ENCODE results near the gene POLQ. TPM values are rescaled to one million over a fixed set of nuclear protein-coding genes. Genes with fewer than 3 reads are reported as not detected.
"Not testable (repeated sequence)": the region's sequence is repeated elsewhere in the genome, so short reads cannot be mapped to it uniquely, and the experiment has no call there.

POLQ gene
- total RNA-seq, 1 donor = 0.42 TPM

GRCh38 chr3:121414924-121415323 is 130.9 kb downstream of the POLQ start:
- Histone ChIP-seq H3K9me3 (ENCODE audit: low read depth, low read length) (no peaks in the 10 kb centered on the region), H3K4me3 (ENCODE audit: low read length) (no peak overlapping the region), H3K27me3 (ENCODE audit: insufficient read depth, low read length) (no peaks in the 10 kb centered on the region), H3K4me1 (ENCODE audit: insufficient read depth, low read length) (no peaks in the 10 kb centered on the region)

DNA sequence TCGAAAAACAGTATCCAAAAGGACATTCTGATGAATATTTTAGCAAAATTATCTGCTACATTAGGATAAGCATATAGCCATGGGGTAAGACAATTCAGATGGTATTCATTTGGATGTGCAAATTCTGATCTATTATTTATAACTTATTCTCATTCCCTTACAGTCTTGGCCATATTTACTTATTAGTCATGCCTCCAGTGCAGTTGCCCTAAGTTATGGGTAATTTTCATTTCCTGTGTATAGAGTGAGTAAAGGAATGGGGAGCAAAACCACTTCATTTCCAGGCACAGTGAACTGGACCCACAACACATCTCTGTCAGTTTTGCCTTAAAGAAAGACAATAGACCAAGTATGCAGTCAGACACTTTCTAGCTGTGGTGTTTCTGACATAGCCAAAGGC is 134.3 kb downstream of the POLQ start:
- Histone ChIP-seq H3K4me3 (ENCODE audit: low read length) (no peak overlapping the region), H3K4me1 (ENCODE audit: insufficient read depth, low read length) (no peaks in the 10 kb centered on the region), H3K27me3 (ENCODE audit: insufficient read depth, low read length) (no peaks in the 10 kb centered on the region), H3K9me3 (ENCODE audit: low read depth, low read length) (no peaks in the 10 kb centered on the region)

DNA sequence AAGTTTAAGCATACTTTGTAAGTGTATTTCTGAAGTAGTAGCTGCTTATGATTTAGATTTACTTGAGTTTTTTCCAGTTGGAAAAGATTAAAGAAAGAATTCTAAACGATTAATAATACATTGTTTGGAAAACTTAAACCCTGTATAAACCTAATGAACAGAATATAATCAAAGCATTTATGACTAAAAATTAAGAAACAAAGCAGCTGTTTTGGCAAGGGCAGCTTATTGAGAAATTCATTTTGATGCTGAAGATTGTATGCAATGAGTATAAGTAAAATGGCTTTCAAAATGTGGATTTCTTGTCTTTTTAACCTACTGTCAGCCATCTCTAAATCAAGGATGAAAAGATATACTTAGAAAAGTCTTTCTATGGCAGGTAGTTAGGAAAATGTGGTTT is 140.2 kb downstream of the POLQ start:
- H3K9me3 ChIP-seq (ENCODE audit: low read depth, low read length) = no peaks in the 10 kb centered on the region
- no peaks in the 10 kb centered on the region for H3K4me1 ChIP-seq (ENCODE audit: insufficient read depth, low read length)
- H3K27me3 ChIP-seq (ENCODE audit: insufficient read depth, low read length) = no peaks in the 10 kb centered on the region
- H3K4me3 ChIP-seq (ENCODE audit: low read length) = no peak overlapping the region

DNA sequence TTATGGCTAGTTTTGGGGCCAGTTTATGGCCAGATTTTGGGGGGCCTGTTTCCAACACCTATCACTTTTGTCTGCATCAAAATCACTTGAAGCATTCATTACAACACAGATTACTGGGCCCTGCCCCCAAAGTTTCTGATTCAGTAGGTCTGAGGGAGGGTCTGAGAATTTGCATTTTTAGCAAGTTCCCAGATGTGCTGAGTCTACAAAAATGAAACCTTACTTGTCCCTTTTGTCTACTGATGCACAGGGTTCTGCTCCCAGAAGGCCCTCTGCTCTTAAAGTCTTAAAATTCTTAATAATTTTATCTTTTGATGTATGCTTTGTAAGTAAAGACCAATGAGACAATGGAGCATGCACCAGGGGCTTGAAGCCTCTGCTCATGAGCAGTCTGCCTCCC is 146.0 kb downstream of the POLQ start:
- Histone ChIP-seq H3K27me3 (ENCODE audit: insufficient read depth, low read length) (no peaks in the 10 kb centered on the region), H3K4me3 (ENCODE audit: low read length) (no peak overlapping the region), H3K4me1 (ENCODE audit: insufficient read depth, low read length) (no peaks in the 10 kb centered on the region), H3K9me3 (ENCODE audit: low read depth, low read length) (no peaks in the 10 kb centered on the region)

GRCh38 chr3:121398051-121398450 is 147.7 kb downstream of the POLQ start:
- not testable (repeated sequence) for H3K27me3 ChIP-seq (ENCODE audit: insufficient read depth, low read length); H3K9me3 ChIP-seq (ENCODE audit: low read depth, low read length); H3K4me3 ChIP-seq (ENCODE audit: low read length); H3K4me1 ChIP-seq (ENCODE audit: insufficient read depth, low read length)

- H3K4me1 ChIP-seq (ENCODE audit: insufficient read depth, low read length); H3K27me3 ChIP-seq (ENCODE audit: insufficient read depth, low read length); H3K4me3 ChIP-seq (ENCODE audit: low read length); H3K9me3 ChIP-seq (ENCODE audit: low read depth, low read length): not testable (repeated sequence)
Measured at GRCh38 chr3:121395967-121396366, 149.8 kb downstream of the POLQ start.

GRCh38 chr3:121388308-121388707 is 157.5 kb downstream of the POLQ start:
- not testable (repeated sequence) for H3K27me3 ChIP-seq (ENCODE audit: insufficient read depth, low read length); H3K4me3 ChIP-seq (ENCODE audit: low read length); H3K4me1 ChIP-seq (ENCODE audit: insufficient read depth, low read length); H3K9me3 ChIP-seq (ENCODE audit: low read depth, low read length)

Other genes starting within 250 kb of the POLQ start
- gene ARGFX, start 22.0 kb upstream of the POLQ start, total RNA-seq = not detected
- gene FBXO40, start 47.4 kb upstream of the POLQ start, total RNA-seq = under 0.01 TPM
- 113 TPM for gene HCLS1, start 114.9 kb upstream of the POLQ start, total RNA-seq
- gene GOLGB1, start 203.8 kb upstream of the POLQ start, total RNA-seq = 36.3 TPM

Measured in mononuclear cell (primary cell).